MCF 10A (cell line): ENCODE results near the gene DBNDD1. TPM values are rescaled to one million over a fixed set of nuclear protein-coding genes. Genes with fewer than 3 reads are reported as not detected.

Experiments used
- BruUV-seq: library from RNA; stranded (reverse); fragments of 400-500 nt; replicated peaks from 2 replicates; lab custom pipeline; 2021; lab: Mats Ljungman, UMichigan
- CTCF ChIA-PET: fragments of 300-600 bp; sonication (Branson Sonifier 250); formaldehyde crosslinking; extraction: SDS; loops from one replicate; lab custom pipeline; 2021; ENCODE audit warnings: antibody characterized with exemption, inconsistent platforms; lab: Yijun Ruan, JAX
- POLR2A ChIA-PET: fragments of 300-600, 350-650 bp; sonication (Branson Sonifier 250); formaldehyde crosslinking; extraction: SDS; loops from one replicate; lab custom pipeline; 2020; ENCODE audit warnings: antibody characterized with exemption, inconsistent platforms; lab: Yijun Ruan, JAX
- DNase-seq: peaks from one replicate; pipeline ENCODE4 v3.0.0-alpha.2; 2018; ENCODE audit not compliant: unreplicated experiment
- H3K27ac Mint-ChIP-seq: one replicate; pipeline ENCODE4 v1.8.0; 2022; ENCODE audit warnings: mild to moderate bottlenecking, low read depth, mixed read lengths; ENCODE audit not compliant: unreplicated experiment
- H3K27me3 Mint-ChIP-seq: one replicate; pipeline ENCODE4 v1.8.0; 2022; ENCODE audit warnings: mixed read lengths; ENCODE audit not compliant: insufficient read depth, unreplicated experiment
- H3K36me3 Mint-ChIP-seq: one replicate; pipeline ENCODE4 v1.8.0; 2022; ENCODE audit warnings: mild to moderate bottlenecking, moderate library complexity, mixed read lengths; ENCODE audit not compliant: insufficient read depth, unreplicated experiment
- H3K4me1 Mint-ChIP-seq: one replicate; pipeline ENCODE4 v1.8.0; 2022; ENCODE audit warnings: mixed read lengths; ENCODE audit not compliant: insufficient read depth, unreplicated experiment
- H3K4me3 Mint-ChIP-seq: one replicate; pipeline ENCODE4 v1.8.0; 2022; ENCODE audit warnings: mild to moderate bottlenecking, moderate library complexity, mixed read lengths; ENCODE audit not compliant: unreplicated experiment
- H3K9me3 Mint-ChIP-seq: one replicate; pipeline ENCODE4 v1.8.0; 2022; ENCODE audit warnings: mixed read lengths; ENCODE audit not compliant: unreplicated experiment
- CTCF ChIP-seq: fragments of 200-600 bp; IDR thresholded peaks from one replicate; pipeline ENCODE4 v1.8.0; 2022; ENCODE audit warnings: antibody characterized with exemption, mild to moderate bottlenecking; ENCODE audit not compliant: unreplicated experiment
- intact Hi-C: fragments of 100-400 bp; cut with micrococcal nuclease; formaldehyde crosslinking; loops from 2 replicates; pipeline ENCODE4 v1.14.1; 2022
- total RNA-seq: library from RNA; stranded (reverse); gene quantifications from 2 replicates; pipeline ENCODE4 v1.2.3, GENCODE V29; 2022

Gene DBNDD1
- total RNA-seq, 1 experiment from 2014 or later: 3.5 TPM

- CTCF ChIA-PET: no interaction called here
- no TSS peak for BruUV-seq
Measured at GRCh38 chr16:90011908-90012501, 7.3 kb downstream of the DBNDD1 start.

GRCh38 chr16:90011508-90011819 is 7.8 kb downstream of the DBNDD1 start:
- no peak for TF ChIP-seq CTCF
- Mint-ChIP-seq H3K36me3 (no peaks in the 10 kb centered on the region), H3K27ac (no peak overlapping the region), H3K9me3 (no peaks in the 10 kb centered on the region), H3K4me3 (no peak overlapping the region), H3K4me1 (no peaks in the 10 kb centered on the region), H3K27me3 (no peaks in the 10 kb centered on the region)
- DNase-seq: no peak
- ChIA-PET CTCF (no interaction called here), POLR2A (no interaction called here)
- no TSS peak for BruUV-seq
- intact Hi-C loops: no loop called here

More at GRCh38 chr16:90011908-90012501, 7.3 kb downstream of the DBNDD1 start:
- no peak for DNase-seq
- intact Hi-C loops: no loop called here
- H3K27me3 Mint-ChIP-seq: no peaks in the 10 kb centered on the region
- TF ChIP-seq CTCF: no peak
- no peaks in the 10 kb centered on the region for H3K4me1 Mint-ChIP-seq
- no peaks in the 10 kb centered on the region for H3K36me3 Mint-ChIP-seq
- no peaks in the 10 kb centered on the region for H3K9me3 Mint-ChIP-seq
- H3K27ac Mint-ChIP-seq: no peak overlapping the region
- H3K4me3 Mint-ChIP-seq: no peak overlapping the region
- POLR2A ChIA-PET: no interaction called here

- no peaks in the 10 kb centered on the region for H3K4me1 Mint-ChIP-seq
- H3K9me3 Mint-ChIP-seq: no peaks in the 10 kb centered on the region
- ChIA-PET POLR2A (interaction anchor here (0.6 kb wide), 1 partner anchor 68 kb away, joined by 3 read pairs; no protein-coding TSS in a partner anchor), CTCF (no interaction called here)
- H3K4me3 Mint-ChIP-seq: no peak overlapping the region
- no peak for DNase-seq
- intact Hi-C loops: no loop called here
- no peaks in the 10 kb centered on the region for H3K27me3 Mint-ChIP-seq
- no TSS peak for BruUV-seq
- H3K36me3 Mint-ChIP-seq: no peaks in the 10 kb centered on the region
- no peak overlapping the region for H3K27ac Mint-ChIP-seq
- TF ChIP-seq CTCF: no peak
Measured at GRCh38 chr16:90010676-90011507, 8.4 kb downstream of the DBNDD1 start.

- no peaks in the 10 kb centered on the region for H3K27me3 Mint-ChIP-seq
Measured at GRCh38 chr16:90009172-90009899, 9.9 kb downstream of the DBNDD1 start.

More at GRCh38 chr16:90009172-90009899, 9.9 kb downstream of the DBNDD1 start:
- Mint-ChIP-seq H3K9me3 (no peaks in the 10 kb centered on the region), H3K4me3 (no peak overlapping the region), H3K36me3 (peaks cover 5% of the 10 kb centered on the region), H3K27ac (no peak overlapping the region), H3K4me1 (no peaks in the 10 kb centered on the region)
- intact Hi-C loops: no loop called here
- no peak for DNase-seq
- no peak for TF ChIP-seq CTCF
- ChIA-PET CTCF (no interaction called here), POLR2A (interaction anchor here (0.7 kb wide), 1 partner anchor 27 kb away, joined by 4 read pairs; no protein-coding TSS in a partner anchor)
- no TSS peak for BruUV-seq
